Left lobe of liver (tissue), 2 donors: ENCODE measurements around the gene CCDC178. TPM values are rescaled to one million over a fixed set of nuclear protein-coding genes. Genes with fewer than 3 reads are reported as not detected.
"Not testable (repeated sequence)": the region's sequence is repeated elsewhere in the genome, so short reads cannot be mapped to it uniquely, and the experiment has no call there.

Source experiments
- ATAC-seq: fragments of 200-7000 bp; cut with Tn5 transposase; one replicate; pipeline ENCODE4 v1.9.1; 2020; ENCODE audit warnings: mild to moderate bottlenecking, moderate library complexity
- DNase-seq: peaks from one replicate; pipeline ENCODE4 v3.0.0-alpha.2; 2020; ENCODE audit warnings: low spot score
- total RNA-seq: library from RNA; stranded (reverse); gene quantifications from one replicate; pipeline ENCODE4 v1.2.1, GENCODE V29; 2021
- donor health status: DM: no; HTN: no; CAD: no; lungs with moderate emphysema.
- donor health status: DM: no; HTN: yes; CAD: no.

CCDC178 gene
- total RNA-seq, 1 donor from 2014 or later, result not detected

GRCh38 chr18:33355756-33356155 is 84.8 kb downstream of the CCDC178 start:
- DNase-seq (no peak), ATAC-seq (no peak)

GRCh38 chr18:33355263-33355662 is 85.3 kb downstream of the CCDC178 start:
- ATAC-seq (no peak), DNase-seq (no peak)

DNA sequence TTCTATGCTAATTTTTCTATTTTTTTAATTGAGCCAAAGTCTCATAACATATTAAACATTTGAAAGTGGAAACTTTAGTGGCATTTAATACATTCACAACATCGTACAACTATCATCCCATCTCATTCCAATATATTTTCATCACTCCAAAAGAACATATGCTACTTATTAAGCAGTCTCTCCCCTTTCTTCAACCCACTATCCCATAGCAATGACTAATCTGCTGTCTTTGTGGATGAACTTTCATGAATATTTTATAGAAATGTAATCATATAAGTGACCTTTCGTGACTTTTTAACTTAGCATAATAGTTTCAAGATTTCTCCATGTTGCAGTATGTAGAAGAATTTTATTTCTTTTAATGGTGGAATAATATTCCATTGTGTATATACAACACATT is 90.3 kb downstream of the CCDC178 start:
- no peak for ATAC-seq

GRCh38 chr18:33339733-33340132 is 100.8 kb downstream of the CCDC178 start:
- not testable (repeated sequence) for DNase-seq, ATAC-seq

More for the DNA sequence above, 90.3 kb downstream of the CCDC178 start:
- no peak for DNase-seq

DNA sequence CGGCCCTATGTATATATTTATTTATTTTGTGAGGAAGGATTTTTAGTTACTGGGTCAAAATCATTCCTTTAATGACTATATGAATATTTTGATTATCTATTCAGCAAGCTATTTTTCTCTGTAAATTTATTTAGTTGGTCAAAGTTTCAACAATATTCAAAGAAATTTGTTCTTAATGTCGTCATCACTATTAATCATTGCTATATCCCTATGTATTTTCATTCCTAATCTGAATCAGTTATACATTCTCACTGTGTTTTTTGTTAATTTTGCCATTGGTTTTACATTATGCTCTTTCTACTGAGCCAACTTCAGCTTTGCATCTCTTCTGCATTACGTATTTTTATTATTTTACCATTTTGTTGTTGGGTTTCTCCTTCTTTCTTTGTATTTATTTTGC is 105.7 kb downstream of the CCDC178 start:
- ATAC-seq (no peak), DNase-seq (no peak)

- DNase-seq, result no peak
- ATAC-seq, result no peak
Observed at GRCh38 chr18:33330711-33331110, 109.8 kb downstream of the CCDC178 start.

DNA sequence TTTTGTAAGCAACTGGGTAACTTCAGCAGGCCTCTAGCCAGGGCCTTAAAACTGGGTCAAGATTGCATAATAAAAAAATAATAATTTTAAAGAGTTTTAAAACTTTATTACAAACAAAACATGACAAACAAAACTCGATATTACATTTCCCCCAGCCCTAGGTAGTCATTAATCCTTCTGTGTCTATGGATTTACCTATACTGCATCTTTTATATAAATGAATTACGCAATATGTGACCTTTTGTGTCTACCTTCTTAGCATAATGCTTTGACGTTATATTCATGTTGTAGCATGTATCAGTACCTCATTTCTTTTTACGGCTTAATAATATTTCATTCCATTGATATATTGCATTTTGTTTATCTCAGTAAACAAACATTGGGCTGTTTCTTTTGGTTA is 113.5 kb downstream of the CCDC178 start:
- DNase-seq (no peak), ATAC-seq (no peak)

DNA sequence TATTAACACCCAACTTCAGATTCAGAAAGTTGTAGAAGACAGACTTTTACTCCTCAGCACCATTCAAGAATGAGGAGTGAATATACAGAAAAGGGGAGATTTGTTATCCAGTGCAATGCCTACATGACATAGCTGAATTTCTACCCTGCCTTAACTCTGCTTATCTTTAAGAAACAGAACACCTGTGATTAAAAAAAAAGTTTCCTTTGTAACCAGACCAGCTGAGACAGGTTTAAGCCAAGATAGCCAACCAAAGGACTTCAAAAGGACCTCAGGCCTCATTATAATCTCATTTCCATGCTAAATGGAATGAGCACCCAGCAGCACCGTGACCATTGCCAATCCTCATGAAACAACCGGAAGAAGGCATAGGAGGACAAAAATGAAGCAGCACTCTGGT is 122.9 kb downstream of the CCDC178 start:
- ATAC-seq (no peak), DNase-seq (no peak)

GRCh38 chr18:33316146-33316587 is 124.4 kb downstream of the CCDC178 start:
- no peak for ATAC-seq
- DNase-seq, result no peak

- DNase-seq (no peak), ATAC-seq (no peak)
Observed at GRCh38 chr18:33307520-33307919, 133.0 kb downstream of the CCDC178 start.

DNA sequence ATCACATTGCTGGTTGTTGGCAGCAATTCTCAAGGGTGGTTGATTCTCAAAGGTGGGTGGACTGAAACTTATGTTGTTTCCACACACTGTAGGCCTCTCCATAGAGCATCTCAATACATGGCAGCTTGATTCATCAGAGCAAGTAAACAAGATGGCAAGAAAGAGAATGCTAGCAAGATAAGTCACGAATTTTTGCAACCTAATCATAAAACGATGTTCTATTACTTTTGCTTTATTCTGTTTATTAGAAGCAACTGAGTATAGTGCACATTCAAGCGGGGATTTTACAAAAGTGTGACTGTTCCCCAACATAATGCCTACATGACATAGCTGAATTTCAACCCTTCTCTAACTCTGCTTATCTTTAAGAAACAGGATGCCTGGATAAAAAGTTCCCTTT is 136.2 kb downstream of the CCDC178 start:
- ATAC-seq (no peak), DNase-seq (no peak)

- ATAC-seq (no peak), DNase-seq (no peak)
Observed at GRCh38 chr18:33291539-33291938, 149.0 kb downstream of the CCDC178 start.

DNA sequence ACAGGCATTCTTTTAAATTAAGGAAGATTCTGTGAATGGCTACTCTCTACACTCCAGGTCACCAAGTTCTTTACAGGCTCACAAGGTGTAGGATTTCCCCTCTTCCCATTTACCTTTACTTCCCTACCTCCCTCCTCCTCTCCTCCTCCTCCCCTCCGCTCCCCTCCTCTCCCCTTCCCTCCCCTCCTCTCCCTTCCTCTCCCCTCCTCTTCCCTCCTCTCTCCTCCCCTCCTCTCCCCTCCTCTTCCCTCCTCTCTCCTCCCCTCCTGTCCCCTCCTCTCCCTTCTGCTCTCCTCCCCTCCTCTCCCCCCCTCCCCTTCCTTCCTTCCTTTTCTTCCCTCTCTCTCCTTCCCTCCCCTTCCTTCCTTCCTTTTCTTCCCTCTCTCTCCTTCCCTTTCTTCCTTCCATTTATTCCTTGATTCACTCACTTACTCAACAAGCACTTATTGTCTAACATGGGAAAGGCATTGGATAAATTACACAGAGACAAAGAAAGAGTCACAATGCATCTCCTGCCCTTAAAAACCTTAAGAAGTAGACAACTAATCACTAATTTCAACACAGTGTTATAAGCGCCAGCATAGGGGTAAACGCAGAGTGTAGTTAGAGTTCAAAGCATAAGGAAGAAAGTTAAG is 152.3 kb downstream of the CCDC178 start:
- DNase-seq (no peak), ATAC-seq (no peak)

DNA sequence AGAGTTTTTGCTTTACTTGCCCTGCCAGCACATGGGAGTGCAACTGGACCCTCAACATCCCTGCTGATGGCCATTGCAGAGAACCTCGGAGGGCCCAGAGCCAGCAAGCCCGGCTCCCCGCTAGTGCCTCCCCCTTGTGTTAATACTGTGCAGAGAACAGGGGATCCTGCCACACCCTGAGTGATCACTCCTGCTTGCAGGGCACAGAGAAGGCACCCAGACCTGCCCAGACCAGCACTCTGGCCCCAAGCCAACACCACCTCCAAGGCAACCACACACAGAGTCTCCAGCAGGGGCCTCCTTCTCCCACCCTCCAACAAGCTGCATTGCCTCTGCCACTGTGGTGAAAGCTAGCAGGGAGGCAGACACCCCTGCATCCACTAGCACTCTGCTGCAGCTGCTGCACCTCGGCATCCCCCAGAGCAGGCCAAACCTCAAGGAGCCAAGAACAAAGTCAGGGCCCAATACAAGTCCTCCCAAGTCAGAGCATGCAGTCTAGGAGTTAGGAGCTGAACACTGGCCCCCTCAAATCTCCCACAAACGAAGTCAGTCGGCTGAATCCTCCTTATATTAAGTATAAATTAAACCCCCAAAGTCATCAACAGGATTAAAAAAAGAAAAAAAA is 157.7 kb downstream of the CCDC178 start:
- DNase-seq (no peak), ATAC-seq (no peak)

DNA sequence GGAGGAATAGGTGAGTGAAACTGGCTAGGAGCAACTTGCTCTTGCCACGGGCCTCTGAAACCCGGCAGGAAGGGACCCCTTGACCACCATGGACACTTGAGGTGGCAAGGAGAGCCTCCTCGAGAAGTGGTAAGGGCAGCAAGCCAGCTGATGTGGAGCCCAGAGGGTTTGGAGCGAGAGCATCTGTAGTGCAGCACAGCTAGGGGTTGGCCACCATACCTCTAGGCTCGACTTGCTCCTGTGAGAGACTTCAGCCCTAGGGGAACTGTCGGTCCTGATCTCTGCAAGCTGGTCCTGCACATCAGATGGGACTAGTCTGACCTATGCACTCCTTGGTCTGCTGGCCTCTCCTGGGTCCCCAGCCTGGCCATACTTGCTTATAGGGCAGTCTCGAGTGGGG is 158.4 kb downstream of the CCDC178 start:
- DNase-seq (no peak), ATAC-seq (no peak)

- DNase-seq (no peak), ATAC-seq (no peak)
Observed at GRCh38 chr18:33277431-33277830, 163.1 kb downstream of the CCDC178 start.

DNA sequence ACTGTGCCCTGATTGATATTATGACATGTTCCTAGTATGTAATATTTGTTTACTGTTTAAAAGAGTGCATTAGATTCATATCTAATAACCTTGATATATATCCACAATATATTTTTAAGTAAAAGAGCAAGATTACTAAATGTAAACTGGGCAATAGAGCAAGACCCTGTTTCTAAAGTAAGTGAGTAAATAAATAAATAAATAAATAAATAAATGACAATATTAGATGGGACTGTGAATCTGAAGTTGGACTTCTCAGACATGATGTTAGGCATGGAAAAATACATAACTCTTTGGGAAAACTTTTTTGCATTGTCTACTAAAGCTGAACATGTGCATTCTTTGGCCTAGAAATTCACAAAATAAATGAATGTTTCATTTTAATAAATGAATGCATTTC is 164.7 kb downstream of the CCDC178 start:
- ATAC-seq (no peak), DNase-seq (no peak)

- DNase-seq, result no peak
- no peak for ATAC-seq
Observed at GRCh38 chr18:33270297-33270696, 170.2 kb downstream of the CCDC178 start.

GRCh38 chr18:33269223-33269622 is 171.3 kb downstream of the CCDC178 start:
- no peak for DNase-seq
- ATAC-seq, result no peak

GRCh38 chr18:33264566-33264965 is 176.0 kb downstream of the CCDC178 start:
- ATAC-seq, result no peak

DNA sequence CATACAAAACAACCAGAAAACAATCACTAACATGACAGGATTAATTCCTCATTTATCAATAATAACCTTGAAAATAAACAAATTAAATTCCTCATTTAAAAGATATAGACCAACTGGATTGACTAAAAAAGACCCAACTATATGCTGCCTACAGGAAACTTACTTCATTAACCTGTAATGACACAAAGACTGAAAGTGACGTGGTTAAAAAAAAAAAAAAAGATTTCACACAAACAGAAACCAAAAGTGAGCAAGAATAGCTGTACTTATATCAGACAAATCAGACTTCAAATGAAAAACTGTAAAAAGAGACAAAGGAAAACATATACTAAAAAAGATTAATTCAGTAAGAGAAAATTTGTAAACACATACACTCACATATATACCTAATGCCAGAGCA is 201.2 kb downstream of the CCDC178 start:
- ATAC-seq, result no peak
- DNase-seq, result no peak

More at GRCh38 chr18:33264566-33264965, 176.0 kb downstream of the CCDC178 start:
- no peak for DNase-seq

DNA sequence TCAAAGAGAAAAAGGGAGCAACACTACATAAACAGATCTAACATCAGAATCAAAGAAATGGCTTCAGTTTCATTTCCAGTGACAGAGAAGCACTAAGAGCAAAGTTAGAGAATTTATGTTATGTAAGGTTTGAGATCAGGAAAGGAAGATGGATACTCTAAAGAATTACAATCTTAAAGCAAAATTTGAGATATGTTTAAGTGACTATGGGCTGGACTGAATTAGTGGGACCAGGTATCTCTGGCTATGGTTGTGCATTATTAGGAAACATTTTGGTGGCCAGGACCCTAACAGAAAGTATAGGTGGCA is 208.2 kb downstream of the CCDC178 start:
- ATAC-seq (no peak), DNase-seq (no peak)
